ENCODE results near the gene ZBTB20.

The ZBTB20 gene

DNA sequence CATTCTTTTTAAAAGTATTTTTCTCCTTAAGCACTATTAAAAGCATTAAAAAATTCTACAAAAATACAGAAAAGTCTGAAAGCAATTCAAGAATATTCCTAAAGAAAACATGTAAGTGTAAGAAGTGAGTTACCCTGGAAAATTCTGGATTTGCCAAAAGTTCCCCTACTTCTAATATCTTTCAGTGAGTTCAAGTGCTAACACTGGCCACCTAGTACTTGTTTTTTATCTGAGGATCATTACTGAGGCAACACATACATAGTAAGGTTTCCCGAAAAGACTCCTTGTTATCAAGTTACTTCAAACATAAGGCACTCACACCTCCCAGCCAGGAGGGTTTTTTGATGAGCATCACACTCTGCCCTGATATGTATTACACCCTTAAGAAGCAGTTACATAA, 694.8 kb downstream of the ZBTB20 start:
- Histone ChIP-seq H3K27ac (ENCODE audit: low read depth, low read length) (peak overlapping the region; percentile 88), H3F3A (ENCODE audit: insufficient read depth) (peaks cover 45% of the 10 kb centered on the region), H3K27me3 (ENCODE audit: low read length) (no peaks in the 10 kb centered on the region), H3K36me3 (ENCODE audit: low read length) (no peaks in the 10 kb centered on the region), H3K9me3 (ENCODE audit: insufficient read depth, low read length) (no peaks in the 10 kb centered on the region), H3K79me2 (ENCODE audit: insufficient read depth, low read length) (no peaks in the 10 kb centered on the region), H2AFZ (ENCODE audit: low read depth, low read length, severe bottlenecking) (no peak overlapping the region), H3K4me3 (ENCODE audit: insufficient read depth, low read length, poor library complexity, severe bottlenecking) (peak overlapping the region; percentile 29), H3K4me2 (ENCODE audit: low read depth, low read length, poor library complexity, severe bottlenecking) (peak overlapping the region; percentile 83), H3K9ac (ENCODE audit: low read length) (peak overlapping the region; percentile 47), H4K20me1 (ENCODE audit: low read depth, low read length) (no peaks in the 10 kb centered on the region), H3K9me2 (replicated peaks; ENCODE audit: insufficient read depth, low read length) (no peaks in the 10 kb centered on the region)
- TF ChIP-seq EZH2phosphoT487 (conservative IDR thresholded peaks at IDR 0.05; ENCODE audit: low read length) (no peak), CTCF (IDR thresholded peaks at IDR 0.05; ENCODE audit: insufficient read depth, low read length, poor library complexity, severe bottlenecking) (no peak)

- peak overlapping the region; percentile 83 for H3K4me2 ChIP-seq (ENCODE audit: low read depth, low read length, poor library complexity, severe bottlenecking)
- H3K79me2 ChIP-seq (ENCODE audit: insufficient read depth, low read length): no peaks in the 10 kb centered on the region
- H3F3A ChIP-seq (ENCODE audit: insufficient read depth): peaks cover 49% of the 10 kb centered on the region
- H3K9ac ChIP-seq (ENCODE audit: low read length): peak overlapping the region; percentile 47
- no peaks in the 10 kb centered on the region for H4K20me1 ChIP-seq (ENCODE audit: low read depth, low read length)
- H3K4me3 ChIP-seq (ENCODE audit: insufficient read depth, low read length, poor library complexity, severe bottlenecking): peak overlapping the region; percentile 29
- no peaks in the 10 kb centered on the region for H3K36me3 ChIP-seq (ENCODE audit: low read length)
- TF ChIP-seq CTCF (IDR thresholded peaks at IDR 0.05; ENCODE audit: insufficient read depth, low read length, poor library complexity, severe bottlenecking) (no peak), EZH2phosphoT487 (conservative IDR thresholded peaks at IDR 0.05; ENCODE audit: low read length) (no peak)
- no peaks in the 10 kb centered on the region for H3K27me3 ChIP-seq (ENCODE audit: low read length)
- no peaks in the 10 kb centered on the region for H3K9me2 ChIP-seq (replicated peaks; ENCODE audit: insufficient read depth, low read length)
- no peaks in the 10 kb centered on the region for H3K9me3 ChIP-seq (ENCODE audit: insufficient read depth, low read length)
- peak overlapping the region; percentile 63 for H2AFZ ChIP-seq (ENCODE audit: low read depth, low read length, severe bottlenecking)
- H3K27ac ChIP-seq (ENCODE audit: low read depth, low read length): peak overlapping the region; percentile 88
Measured at GRCh38 chr3:114451561-114452018, 695.5 kb downstream of the ZBTB20 start.

DNA sequence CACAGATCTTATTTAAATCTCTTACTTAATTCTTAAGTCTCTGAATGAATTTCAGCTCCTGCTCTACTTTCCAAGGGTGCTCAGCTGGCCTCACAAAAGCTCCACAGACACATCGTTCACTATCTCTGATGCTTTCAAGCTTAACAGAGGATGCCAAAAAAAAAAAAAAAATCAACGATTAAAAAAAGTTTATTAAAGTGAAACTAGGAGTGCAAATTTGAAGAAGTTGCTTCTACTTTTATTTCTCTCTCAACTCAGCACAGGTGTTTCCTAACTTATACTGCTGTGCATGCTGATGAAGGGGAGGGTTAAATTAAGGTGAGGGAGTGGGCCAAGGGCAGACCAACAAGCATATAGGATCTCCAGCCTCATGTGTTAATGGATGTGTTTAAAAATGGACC, 696.0 kb downstream of the ZBTB20 start:
- peak overlapping the region; percentile 88 for H3K27ac ChIP-seq (ENCODE audit: low read depth, low read length)
- peaks cover 49% of the 10 kb centered on the region for H3F3A ChIP-seq (ENCODE audit: insufficient read depth)
- no peaks in the 10 kb centered on the region for H3K9me3 ChIP-seq (ENCODE audit: insufficient read depth, low read length)
- no peaks in the 10 kb centered on the region for H3K27me3 ChIP-seq (ENCODE audit: low read length)
- H3K4me3 ChIP-seq (ENCODE audit: insufficient read depth, low read length, poor library complexity, severe bottlenecking): peak overlapping the region; percentile 29
- TF ChIP-seq CTCF (IDR thresholded peaks at IDR 0.05; ENCODE audit: insufficient read depth, low read length, poor library complexity, severe bottlenecking) (no peak), EZH2phosphoT487 (conservative IDR thresholded peaks at IDR 0.05; ENCODE audit: low read length) (no peak)
- H3K9ac ChIP-seq (ENCODE audit: low read length): peak overlapping the region; percentile 47; the same call in 1 of the 2 replicates
- H3K79me2 ChIP-seq (ENCODE audit: insufficient read depth, low read length): no peaks in the 10 kb centered on the region
- no peaks in the 10 kb centered on the region for H3K36me3 ChIP-seq (ENCODE audit: low read length)
- peak overlapping the region; percentile 83 for H3K4me2 ChIP-seq (ENCODE audit: low read depth, low read length, poor library complexity, severe bottlenecking)
- no peaks in the 10 kb centered on the region for H3K9me2 ChIP-seq (replicated peaks; ENCODE audit: insufficient read depth, low read length)
- H4K20me1 ChIP-seq (ENCODE audit: low read depth, low read length): no peaks in the 10 kb centered on the region
- no peak overlapping the region for H2AFZ ChIP-seq (ENCODE audit: low read depth, low read length, severe bottlenecking)

Measured in SU-DHL-6 (cell line).